GM19239 (cell line): Measurements from ENCODE around the gene STPG4.

Experiments used
- DNase-seq: peaks from one replicate; pipeline ENCODE4 v3.0.0; 2011; ENCODE audit warnings: low spot score; ENCODE audit not compliant: insufficient read length
- FAIRE-seq: peaks from 2 replicates; lab custom pipeline; 2011; peaks lifted over from hg19 to GRCh38; lab: Jason Lieb, UNC

Gene STPG4

GRCh38 chr2:47093626-47094025, 61.5 kb downstream of the STPG4 start:
- FAIRE-seq (no peak), DNase-seq (no peak)

GRCh38 chr2:47092465-47092864, 62.6 kb downstream of the STPG4 start:
- FAIRE-seq (no peak), DNase-seq (no peak)

GRCh38 chr2:47091118-47091517, 64.0 kb downstream of the STPG4 start:
- DNase-seq = no peak
- FAIRE-seq = no peak

GRCh38 chr2:47089083-47089464, 66.0 kb downstream of the STPG4 start:
- no peak for FAIRE-seq
- DNase-seq = no peak

- FAIRE-seq (no peak), DNase-seq (no peak)
Measured at GRCh38 chr2:47088371-47089082, 66.6 kb downstream of the STPG4 start.

- DNase-seq (no peak), FAIRE-seq (no peak)
Measured at GRCh38 chr2:47087051-47087450, 68.1 kb downstream of the STPG4 start.

- no peak for FAIRE-seq
Measured at GRCh38 chr2:47086571-47086970, 68.5 kb downstream of the STPG4 start.

GRCh38 chr2:47086054-47086471, 69.0 kb downstream of the STPG4 start:
- DNase-seq = no peak
- FAIRE-seq = no peak

More at GRCh38 chr2:47086571-47086970, 68.5 kb downstream of the STPG4 start:
- no peak for DNase-seq

GRCh38 chr2:47083886-47084687, 71.0 kb downstream of the STPG4 start:
- FAIRE-seq (no peak), DNase-seq (no peak)

GRCh38 chr2:47083485-47083884, 71.6 kb downstream of the STPG4 start:
- DNase-seq (no peak), FAIRE-seq (no peak)

- FAIRE-seq = no peak
Measured at GRCh38 chr2:47083005-47083404, 72.1 kb downstream of the STPG4 start.

GRCh38 chr2:47080888-47081301, 74.2 kb downstream of the STPG4 start:
- no peak for DNase-seq
- FAIRE-seq = no peak

More at GRCh38 chr2:47083005-47083404, 72.1 kb downstream of the STPG4 start:
- no peak for DNase-seq

GRCh38 chr2:47079515-47080412, 75.3 kb downstream of the STPG4 start:
- FAIRE-seq (no peak), DNase-seq (no peak)

GRCh38 chr2:47078541-47079482, 76.3 kb downstream of the STPG4 start:
- no peak for FAIRE-seq

GRCh38 chr2:47077442-47078117, 77.5 kb downstream of the STPG4 start:
- FAIRE-seq = no peak
- DNase-seq = no peak

More at GRCh38 chr2:47078541-47079482, 76.3 kb downstream of the STPG4 start:
- no peak for DNase-seq

GRCh38 chr2:47076586-47077441, 78.3 kb downstream of the STPG4 start:
- DNase-seq = no peak
- no peak for FAIRE-seq

GRCh38 chr2:47076126-47076506, 79.0 kb downstream of the STPG4 start:
- FAIRE-seq (no peak), DNase-seq (no peak)
